ENCODE data around the gene DND1. TPM values are rescaled to one million over a fixed set of nuclear protein-coding genes. Genes with fewer than 3 reads are reported as not detected.

The DND1 gene
- total and polyA plus RNA-seq, 12 donors = 0.18 to 3.6 (median 0.55) TPM

DNA sequence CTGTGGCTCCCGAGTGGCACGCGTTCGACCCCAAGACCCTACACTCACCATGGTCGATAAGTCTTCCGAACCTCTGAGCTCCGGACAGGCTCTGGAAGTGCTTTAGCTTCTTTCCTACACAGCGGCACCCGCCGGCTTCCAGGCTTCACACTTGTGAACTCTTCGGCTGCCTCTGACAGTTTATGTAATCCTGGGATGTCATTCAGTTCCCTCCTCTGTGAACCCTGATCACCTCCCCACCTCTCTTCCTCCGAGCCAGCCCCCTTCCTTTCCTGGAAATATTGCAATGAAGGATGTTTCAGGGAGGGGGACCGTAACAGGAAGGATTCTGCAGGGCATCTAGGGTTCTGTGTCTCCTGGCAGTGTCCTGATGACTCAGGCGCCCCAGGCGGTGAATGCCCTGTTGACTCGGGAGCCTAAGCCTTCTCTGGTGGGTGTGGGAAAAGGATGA, 40.3 kb downstream of the DND1 start, which contains the start of gene CD14:
CD14 (minus strand) TSS at position 155 of the 451 bp plus-strand sequence; CDS start at position 51, 104 bp downstream.
- no peaks in the 10 kb centered on the region for H3K27me3 ChIP-seq
- H3K27ac ChIP-seq = peak within 1 kb of the TSS; percentile 55 to 95 (median 89)
- peaks cover 0 to 38% of the 10 kb centered on the region in 2 donors for H3K4me1 ChIP-seq (replicated peaks in 1 of 2)
- intact Hi-C loops (cut with DNase I) = loop anchor here in 1 of 2 donors (5.0 kb wide), 1 partner anchor 56 kb away; no protein-coding TSS in a partner anchor
- peak; percentile 69 to 94 (median 87) for DNase-seq
- H3K9me3 ChIP-seq (replicated peaks in 1 of 3) = no peaks in the 10 kb centered on the region
- peak within 1 kb of the TSS; percentile 34 to 78 (median 54) for H3K4me3 ChIP-seq
- TF ChIP-seq, protein P1, sequence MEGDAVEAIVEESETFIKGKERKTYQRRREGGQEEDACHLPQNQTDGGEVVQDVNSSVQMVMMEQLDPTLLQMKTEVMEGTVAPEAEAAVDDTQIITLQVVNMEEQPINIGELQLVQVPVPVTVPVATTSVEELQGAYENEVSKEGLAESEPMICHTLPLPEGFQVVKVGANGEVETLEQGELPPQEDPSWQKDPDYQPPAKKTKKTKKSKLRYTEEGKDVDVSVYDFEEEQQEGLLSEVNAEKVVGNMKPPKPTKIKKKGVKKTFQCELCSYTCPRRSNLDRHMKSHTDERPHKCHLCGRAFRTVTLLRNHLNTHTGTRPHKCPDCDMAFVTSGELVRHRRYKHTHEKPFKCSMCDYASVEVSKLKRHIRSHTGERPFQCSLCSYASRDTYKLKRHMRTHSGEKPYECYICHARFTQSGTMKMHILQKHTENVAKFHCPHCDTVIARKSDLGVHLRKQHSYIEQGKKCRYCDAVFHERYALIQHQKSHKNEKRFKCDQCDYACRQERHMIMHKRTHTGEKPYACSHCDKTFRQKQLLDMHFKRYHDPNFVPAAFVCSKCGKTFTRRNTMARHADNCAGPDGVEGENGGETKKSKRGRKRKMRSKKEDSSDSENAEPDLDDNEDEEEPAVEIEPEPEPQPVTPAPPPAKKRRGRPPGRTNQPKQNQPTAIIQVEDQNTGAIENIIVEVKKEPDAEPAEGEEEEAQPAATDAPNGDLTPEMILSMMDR (IDR thresholded peaks at IDR 0.05) = peak in 1 of 6 experiments; percentile 21
- TF ChIP-seq POLR2A (IDR thresholded peaks at IDR 0.05) = peak; percentile 20 to 59
- no peaks in the 10 kb centered on the region for H3K36me3 ChIP-seq (replicated peaks in 1 of 2)
- WGBS, 4 donors = 2 to 10% (median 7%) methylated on average over 15 to 16 of the region's 16 CpGs

DNA sequence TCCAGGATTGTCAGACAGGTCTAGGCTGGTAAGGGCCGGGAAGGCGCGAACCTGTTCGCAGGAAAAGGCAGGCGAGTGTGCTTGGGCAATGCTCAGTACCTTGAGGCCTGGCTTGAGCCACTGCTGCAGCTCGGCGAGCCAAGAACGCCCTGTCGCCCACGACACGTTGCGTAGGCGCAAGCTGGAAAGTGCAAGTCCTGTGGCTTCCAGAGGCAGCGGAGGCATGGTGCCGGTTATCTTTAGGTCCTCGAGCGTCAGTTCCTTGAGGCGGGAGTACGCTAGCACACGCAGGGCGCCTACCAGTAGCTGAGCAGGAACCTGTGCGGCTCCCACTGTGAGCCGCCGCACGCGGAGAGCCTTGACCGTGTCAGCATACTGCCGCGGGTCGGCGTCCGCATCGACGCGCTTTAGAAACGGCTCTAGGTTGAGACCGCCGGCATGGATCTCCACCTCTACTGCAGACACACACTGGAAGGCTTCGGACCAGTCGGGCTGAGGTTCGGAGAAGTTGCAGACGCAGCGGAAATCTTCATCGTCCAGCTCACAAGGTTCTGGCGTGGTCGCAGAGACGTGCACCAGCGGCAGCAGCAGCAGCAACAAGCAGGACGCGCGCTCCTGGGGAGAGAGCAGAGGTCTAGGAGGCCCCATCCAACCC, 40.9 kb downstream of the DND1 start:
- intact Hi-C loops (cut with DNase I) = loop anchor here in 1 of 2 donors (5.0 kb wide), 1 partner anchor 55 kb away; no protein-coding TSS in a partner anchor
- peaks cover 0 to 38% of the 10 kb centered on the region in 2 donors for H3K4me1 ChIP-seq (replicated peaks in 1 of 2)
- H3K27me3 ChIP-seq = no peaks in the 10 kb centered on the region
- no peaks in the 10 kb centered on the region for H3K36me3 ChIP-seq (replicated peaks in 1 of 2)
- peak; percentile 3 to 45 for TF ChIP-seq POLR2A (IDR thresholded peaks at IDR 0.05)
- TF ChIP-seq, protein P1 (IDR thresholded peaks at IDR 0.05) = no peak
- H3K4me3 ChIP-seq = peak overlapping the region; percentile 34 to 78 (median 54)
- WGBS, 4 donors = 0 to 1% (median 1%) methylated on average over 10 to 51 of the region's 51 CpGs
- peak; percentile 59 to 86 (median 78) for DNase-seq
- peak overlapping the region; percentile 55 to 95 (median 89) for H3K27ac ChIP-seq
- no peaks in the 10 kb centered on the region for H3K9me3 ChIP-seq (replicated peaks in 1 of 3)

DNA sequence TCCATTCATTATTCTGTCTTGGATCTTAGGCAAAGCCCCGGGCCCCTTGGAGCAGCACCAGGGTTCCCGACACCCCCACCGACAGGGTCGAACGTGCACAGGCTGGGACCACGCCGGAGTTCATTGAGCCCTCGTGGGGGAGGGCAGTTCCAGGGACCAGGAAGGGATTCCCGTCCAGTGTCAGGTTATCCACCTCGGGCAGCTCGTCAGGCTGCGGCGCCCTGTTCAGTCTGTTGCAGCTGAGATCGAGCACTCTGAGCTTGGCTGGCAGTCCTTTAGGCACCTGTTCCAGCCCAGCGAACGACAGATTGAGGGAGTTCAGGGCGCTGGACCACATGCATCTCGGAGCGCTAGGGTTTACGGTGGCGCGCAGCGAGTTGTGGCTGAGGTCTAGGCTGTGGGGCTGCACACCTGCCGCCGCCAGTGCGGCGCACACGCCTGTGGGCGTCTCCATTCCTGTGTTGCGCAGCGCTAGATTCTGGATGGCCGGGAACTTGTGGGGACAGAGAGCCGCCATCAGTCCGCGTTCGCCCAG, 41.5 kb downstream of the DND1 start:
- H3K9me3 ChIP-seq (replicated peaks in 1 of 3) = no peaks in the 10 kb centered on the region
- H3K4me1 ChIP-seq (replicated peaks in 1 of 2) = peaks cover 0 to 38% of the 10 kb centered on the region in 2 donors
- peak overlapping the region; percentile 55 to 95 (median 89) for H3K27ac ChIP-seq
- intact Hi-C loops (cut with DNase I) = loop anchor here in 1 of 2 donors (5.0 kb wide), 1 partner anchor 55 kb away; no protein-coding TSS in a partner anchor
- no peaks in the 10 kb centered on the region for H3K27me3 ChIP-seq
- DNase-seq = peak in 4 of 7 donors; percentile 36 to 74 (median 48)
- peak overlapping the region; percentile 34 to 78 (median 54) for H3K4me3 ChIP-seq
- H3K36me3 ChIP-seq (replicated peaks in 1 of 2) = no peaks in the 10 kb centered on the region
- TF ChIP-seq, protein P1 (IDR thresholded peaks at IDR 0.05) = no peak
- TF ChIP-seq POLR2A (IDR thresholded peaks at IDR 0.05) = peak in 1 of 2 donors; percentile 2
- 11 to 32% (median 16%) methylated on average over 6 to 36 of the region's 36 CpGs for WGBS, 4 donors

DNA sequence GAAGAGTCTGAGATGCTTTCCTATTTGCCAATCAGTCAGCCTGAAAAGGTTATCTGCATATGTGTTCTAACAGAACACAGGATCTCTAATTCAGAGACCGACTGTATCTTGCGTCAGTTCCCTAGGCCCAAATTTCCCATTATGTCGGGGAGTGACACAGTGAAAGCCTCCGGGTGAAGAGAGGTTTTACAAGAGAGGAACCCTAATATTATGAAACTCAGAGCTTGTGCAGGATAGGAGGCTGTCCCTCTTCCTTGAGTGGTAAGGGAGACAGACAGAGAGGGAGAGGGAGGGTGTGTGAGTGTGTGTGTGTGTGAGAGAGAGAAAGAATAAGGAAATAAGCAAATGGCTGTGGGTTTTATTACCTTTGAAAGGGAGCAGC, 42.3 kb downstream of the DND1 start:
- peak in 1 of 7 donors; percentile 17 for DNase-seq
- TF ChIP-seq, protein P1 (IDR thresholded peaks at IDR 0.05) = no peak
- peak in 1 of 2 donors; percentile 10 for TF ChIP-seq POLR2A (IDR thresholded peaks at IDR 0.05)
- intact Hi-C loops (cut with DNase I) = loop anchor here in 1 of 2 donors (5.0 kb wide), 1 partner anchor 54 kb away; no protein-coding TSS in a partner anchor
- WGBS, 4 donors = 72 to 82% (median 80%) methylated on average over 4 of the region's 4 CpGs
- peak overlapping the region in 1 of 4 donors; percentile 49 for H3K4me3 ChIP-seq
- no peaks in the 10 kb centered on the region for H3K27me3 ChIP-seq
- peak overlapping the region; percentile 36 to 95 (median 89) for H3K27ac ChIP-seq
- H3K9me3 ChIP-seq (replicated peaks in 1 of 3) = no peaks in the 10 kb centered on the region
- H3K4me1 ChIP-seq (replicated peaks in 1 of 2) = peaks cover 0 to 38% of the 10 kb centered on the region in 2 donors
- no peaks in the 10 kb centered on the region for H3K36me3 ChIP-seq (replicated peaks in 1 of 2)

Data from adrenal gland (tissue), 12 donors.